Pulmonary artery endothelial cell (primary cell): ENCODE measurements around the gene AGGF1. TPM values are rescaled to one million over a fixed set of nuclear protein-coding genes. Genes with fewer than 3 reads are reported as not detected.
"Not testable (repeated sequence)": the region's sequence is repeated elsewhere in the genome, so short reads cannot be mapped to it uniquely, and the experiment has no call there.

ENCODE experiments used
- DNase-seq: peaks from one replicate; pipeline ENCODE4 v3.0.0-alpha.2; 2011; ENCODE audit warnings: low read depth, low spot score
- total RNA-seq: library from RNA; depleted of rRNA; stranded (reverse); fragments of >200 nt; gene quantifications from 2 replicates; pipeline ENCODE4 v1.2.3, GENCODE V29; 2014

The AGGF1 gene
- total RNA-seq, 1 donor from 2014 or later, result 23.1 TPM

- DNase-seq, result no peak
Measured at GRCh38 chr5:77022511-77023417, 7.4 kb upstream of the AGGF1 start.

- no peak for DNase-seq
Measured at GRCh38 chr5:77024490-77024889, 5.7 kb upstream of the AGGF1 start.

- no peak for DNase-seq
Measured at GRCh38 chr5:77028631-77029375, 1.4 kb upstream of the AGGF1 start.

- no peak for DNase-seq
Measured at GRCh38 chr5:77029376-77029885, 773 bp upstream of the AGGF1 start.

- DNase-seq, result no peak
Measured at GRCh38 chr5:77031891-77032290, 1.7 kb downstream of the AGGF1 start.

- no peak for DNase-seq
Measured at GRCh38 chr5:77032635-77033034, 2.4 kb downstream of the AGGF1 start.

GRCh38 chr5:77033338-77033737 is 3.1 kb downstream of the AGGF1 start:
- no peak for DNase-seq

GRCh38 chr5:77035950-77036349 is 5.7 kb downstream of the AGGF1 start:
- DNase-seq, result no peak

GRCh38 chr5:77046416-77047073 is 16.3 kb downstream of the AGGF1 start:
- no peak for DNase-seq

GRCh38 chr5:77064040-77064439 is 33.8 kb downstream of the AGGF1 start:
- DNase-seq, result no peak

GRCh38 chr5:77065256-77065655 is 35.1 kb downstream of the AGGF1 start:
- DNase-seq, result no peak

GRCh38 chr5:77066184-77066583 is 36.0 kb downstream of the AGGF1 start:
- DNase-seq, result no peak

GRCh38 chr5:77066823-77067442 is 36.7 kb downstream of the AGGF1 start:
- no peak for DNase-seq

GRCh38 chr5:77073667-77074066 is 43.5 kb downstream of the AGGF1 start:
- DNase-seq, result no peak

- DNase-seq, result no peak
Measured at GRCh38 chr5:77074745-77075144, 44.5 kb downstream of the AGGF1 start.

GRCh38 chr5:77076961-77077828 is 47.0 kb downstream of the AGGF1 start:
- DNase-seq, result no peak

- DNase-seq, result no peak
Measured at GRCh38 chr5:77077829-77078176, 47.6 kb downstream of the AGGF1 start.

- not testable (repeated sequence) for DNase-seq
Measured at GRCh38 chr5:77080479-77080878, 50.3 kb downstream of the AGGF1 start.

- DNase-seq, result no peak
Measured at GRCh38 chr5:77080905-77081304, 50.7 kb downstream of the AGGF1 start.

- DNase-seq, result no peak
Measured at GRCh38 chr5:77082280-77082679, 52.1 kb downstream of the AGGF1 start.

GRCh38 chr5:77083088-77083487 is 52.9 kb downstream of the AGGF1 start:
- DNase-seq, result no peak
